ENCODE data around the gene LRP5.
A peak's percentile ranks its signal among the peaks of the same experiment; 100 is the strongest.

Gene LRP5

DNA sequence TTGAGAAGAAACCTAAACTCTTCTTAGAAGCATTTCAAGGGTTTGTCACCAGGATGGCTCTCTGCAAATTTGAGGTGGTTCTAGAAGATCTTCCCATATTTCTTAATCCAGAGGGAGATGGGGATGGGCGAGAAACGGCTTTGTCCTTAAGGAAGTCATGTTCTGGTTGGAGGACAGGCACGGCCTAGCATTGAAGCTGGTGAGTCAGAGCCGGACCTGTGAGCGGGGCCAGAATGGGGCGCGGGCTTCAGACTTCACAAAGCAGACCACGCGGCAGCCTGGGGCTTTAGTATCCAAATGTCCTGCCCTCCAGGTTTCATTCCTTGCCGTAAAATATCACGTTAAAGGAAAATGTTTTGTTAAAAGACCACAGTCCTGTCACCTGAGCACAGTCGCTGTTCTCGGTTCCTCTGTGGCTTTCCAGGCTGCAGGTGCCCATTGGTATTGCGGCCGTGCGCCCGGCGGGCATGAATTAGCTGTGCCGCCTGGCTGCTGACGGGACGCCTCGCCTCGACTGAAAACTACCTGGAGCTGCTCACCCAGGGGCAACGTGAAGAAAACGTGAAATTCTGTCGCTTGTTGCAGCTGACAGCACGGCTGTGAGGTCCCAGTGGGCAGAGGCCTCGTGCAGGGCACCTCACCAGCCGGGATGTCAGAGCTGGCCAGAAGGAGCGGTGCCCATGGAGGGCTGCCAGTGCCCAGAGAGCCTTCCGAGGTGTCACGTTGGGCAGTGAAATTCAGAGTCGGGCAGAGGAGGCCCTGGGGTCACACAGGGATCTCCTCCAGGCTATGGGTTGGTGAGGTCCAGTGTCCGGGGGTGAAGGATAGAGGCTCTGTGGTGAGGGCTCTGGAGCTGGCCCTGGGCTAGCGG is 59.0 kb downstream of the LRP5 start:
- no peak for DNase-seq (ENCODE audit: low read depth)

- DNase-seq (ENCODE audit: low read depth): no peak
Measured at GRCh38 chr11:68372114-68372513, 59.7 kb downstream of the LRP5 start.

DNA sequence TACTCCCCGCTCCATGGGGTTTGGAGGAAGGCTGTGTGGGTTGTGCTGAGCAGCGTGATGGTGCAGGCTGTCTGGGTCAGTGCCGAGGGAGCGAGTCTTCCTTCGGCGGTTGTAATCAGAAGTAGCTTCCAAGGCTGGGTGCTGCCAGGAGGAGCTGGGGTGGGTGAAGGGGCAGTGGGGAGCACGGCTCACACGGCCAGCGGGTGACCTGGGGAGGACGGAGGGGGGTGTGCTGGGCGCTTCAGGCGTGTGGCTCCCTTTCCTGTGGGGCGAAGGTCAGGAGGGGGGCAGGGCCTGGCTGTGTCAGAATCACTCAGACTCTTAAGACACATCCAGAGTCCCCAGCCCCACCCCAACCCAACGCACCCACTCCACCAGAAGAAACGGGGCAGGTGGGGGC is 60.2 kb downstream of the LRP5 start:
- DNase-seq (ENCODE audit: low read depth): no peak

DNA sequence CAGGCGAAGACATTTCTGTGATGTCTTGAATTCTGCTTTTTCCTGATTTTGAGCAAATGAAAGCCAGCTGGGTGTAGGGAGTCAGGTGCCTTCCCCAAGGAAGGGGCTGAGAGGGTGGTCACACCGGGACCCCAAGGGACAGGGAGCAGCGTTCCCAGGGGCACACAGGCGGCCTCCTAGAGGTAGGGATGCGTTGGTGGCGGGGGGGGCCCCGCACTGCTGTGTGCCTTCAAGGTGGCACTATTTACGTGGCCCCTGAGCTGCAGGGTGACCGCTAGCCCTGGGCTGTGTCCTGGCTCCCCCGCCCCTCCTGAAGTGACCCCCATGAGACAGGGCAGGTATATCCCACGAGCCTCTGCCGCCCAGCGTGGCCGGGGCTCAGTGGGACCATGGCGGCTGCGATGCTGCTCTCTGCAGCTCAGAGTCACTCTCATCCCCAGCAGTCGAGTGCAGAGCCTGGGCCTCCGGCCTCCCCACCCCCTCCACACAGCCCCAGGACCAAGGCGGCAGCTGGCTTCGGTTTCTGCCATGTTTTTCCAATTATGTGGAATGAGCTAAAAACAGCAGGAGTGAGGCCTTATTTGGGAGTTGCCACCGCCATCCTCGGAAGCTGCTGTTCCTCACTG is 60.9 kb downstream of the LRP5 start:
- DNase-seq (ENCODE audit: low read depth): no peak

GRCh38 chr11:68373815-68374501 is 61.6 kb downstream of the LRP5 start:
- DNase-seq (ENCODE audit: low read depth): no peak

- DNase-seq (ENCODE audit: low read depth): no peak
Measured at GRCh38 chr11:68374531-68374930, 62.1 kb downstream of the LRP5 start.

DNA sequence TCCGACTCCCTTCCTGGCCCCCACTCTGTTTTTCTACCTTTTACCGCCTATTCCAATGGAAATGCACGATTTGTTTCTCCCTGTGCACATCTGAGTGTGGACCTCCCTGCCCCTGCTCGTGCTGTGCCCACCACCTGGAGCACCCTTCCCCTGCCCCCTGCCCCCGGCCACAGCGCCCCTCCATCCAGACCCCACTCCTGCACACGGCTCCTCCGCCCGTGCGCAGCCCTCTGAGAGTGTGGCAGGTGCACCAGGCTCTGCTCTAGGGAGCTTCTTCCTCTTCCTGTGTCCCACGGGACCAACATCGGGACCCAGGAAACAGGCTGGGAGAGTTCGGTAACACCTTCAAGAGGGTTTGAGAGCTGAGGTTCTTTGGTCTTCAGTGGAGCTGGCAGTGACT is 62.9 kb downstream of the LRP5 start:
- no peak for DNase-seq (ENCODE audit: low read depth)

- no peak for DNase-seq (ENCODE audit: low read depth)
Measured at GRCh38 chr11:68375766-68376165, 63.4 kb downstream of the LRP5 start.

DNA sequence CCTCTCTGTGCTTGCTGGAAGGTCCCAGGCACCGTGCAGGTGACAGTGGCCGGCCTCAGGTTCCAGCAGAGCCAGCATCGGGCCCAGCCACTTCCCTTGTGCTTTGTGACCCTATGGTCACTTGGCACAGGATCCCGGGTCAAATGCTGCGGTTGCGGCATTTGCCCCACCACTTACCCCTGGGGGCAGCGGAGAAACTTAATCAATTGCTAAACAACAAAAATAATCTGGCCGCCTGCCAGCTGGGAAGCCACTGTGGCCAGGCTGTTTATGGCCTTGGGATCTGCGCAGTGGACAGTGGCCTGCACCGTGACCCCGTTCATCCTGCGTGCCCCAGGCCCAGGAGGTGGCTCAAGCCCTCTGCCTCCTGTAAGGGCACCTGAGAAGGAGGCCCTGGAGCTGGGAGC is 65.0 kb downstream of the LRP5 start:
- no peak for DNase-seq (ENCODE audit: low read depth)

- DNase-seq (ENCODE audit: low read depth): peak; percentile 49
Measured at GRCh38 chr11:68379206-68379605, 66.8 kb downstream of the LRP5 start.

GRCh38 chr11:68380786-68381622 is 68.6 kb downstream of the LRP5 start:
- DNase-seq (ENCODE audit: low read depth): no peak

DNA sequence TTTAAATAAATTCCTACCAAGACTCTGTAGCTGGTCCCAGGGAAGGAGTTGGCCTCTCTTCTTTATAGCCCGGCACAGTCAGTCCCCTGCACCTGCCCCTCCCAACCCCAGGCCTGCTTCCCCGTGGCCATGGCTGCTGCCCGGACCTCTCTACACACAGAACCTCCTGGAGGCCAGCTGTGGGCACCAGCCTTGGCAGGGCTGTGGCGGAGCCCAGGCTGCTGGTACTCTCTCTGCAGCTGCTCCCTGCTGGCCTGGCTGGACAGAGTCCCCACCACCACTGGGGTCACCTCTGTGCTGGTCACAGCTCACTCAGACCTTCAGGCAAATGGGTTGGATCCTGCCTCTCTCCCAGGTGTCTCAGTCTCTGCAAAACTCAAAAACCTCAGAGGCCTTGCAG is 69.3 kb downstream of the LRP5 start:
- no peak for DNase-seq (ENCODE audit: low read depth)

GRCh38 chr11:68382358-68382998 is 70.1 kb downstream of the LRP5 start:
- no peak for DNase-seq (ENCODE audit: low read depth)

DNA sequence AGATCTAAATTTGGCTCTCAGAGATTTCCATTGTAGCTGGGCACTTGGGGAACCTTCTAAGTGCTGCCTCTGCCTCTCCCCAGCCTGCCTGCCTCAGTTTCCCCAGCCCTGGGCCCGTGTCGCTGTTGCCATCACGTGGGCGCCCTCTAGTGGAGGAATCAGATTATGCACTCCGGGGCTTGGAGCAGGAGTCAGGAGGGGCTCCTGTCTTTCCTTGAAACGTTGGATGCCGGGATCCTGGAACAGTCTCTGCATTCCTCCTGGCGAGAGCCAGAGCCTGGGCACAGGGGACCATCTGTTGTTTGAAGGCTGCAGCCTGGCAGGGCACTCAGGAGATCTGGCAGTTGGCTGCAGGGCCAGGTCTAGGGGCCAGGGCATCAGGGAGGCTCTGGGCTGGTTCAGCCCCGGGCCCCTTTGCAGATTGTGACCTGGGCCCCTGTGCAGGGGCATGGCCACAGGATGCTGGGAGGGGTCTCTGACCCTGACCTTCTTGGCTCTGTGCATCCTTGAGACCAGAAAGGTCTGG is 71.6 kb downstream of the LRP5 start:
- no peak for DNase-seq (ENCODE audit: low read depth)

- DNase-seq (ENCODE audit: low read depth): no peak
Measured at GRCh38 chr11:68384530-68385081, 72.2 kb downstream of the LRP5 start.

DNA sequence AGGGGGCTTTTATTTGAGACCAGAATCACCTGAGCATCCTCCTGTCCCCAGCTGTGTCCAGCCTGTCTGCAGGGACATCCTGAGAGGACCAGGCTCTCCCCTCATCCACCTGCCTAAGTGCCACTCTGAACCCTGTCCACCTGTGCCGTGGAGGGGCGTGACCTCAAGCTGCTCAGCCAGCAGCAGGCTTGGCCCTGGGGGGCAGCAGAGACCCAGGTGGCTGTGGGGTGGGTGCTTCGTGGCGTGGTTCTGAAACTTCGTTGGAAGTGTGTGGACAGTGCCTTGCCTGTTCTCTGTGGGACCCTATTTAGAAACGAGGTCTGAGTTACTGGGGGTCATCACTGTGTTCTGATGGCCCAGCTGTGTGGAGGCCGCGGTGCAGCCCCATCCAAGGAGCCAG is 72.7 kb downstream of the LRP5 start:
- no peak for DNase-seq (ENCODE audit: low read depth)

DNA sequence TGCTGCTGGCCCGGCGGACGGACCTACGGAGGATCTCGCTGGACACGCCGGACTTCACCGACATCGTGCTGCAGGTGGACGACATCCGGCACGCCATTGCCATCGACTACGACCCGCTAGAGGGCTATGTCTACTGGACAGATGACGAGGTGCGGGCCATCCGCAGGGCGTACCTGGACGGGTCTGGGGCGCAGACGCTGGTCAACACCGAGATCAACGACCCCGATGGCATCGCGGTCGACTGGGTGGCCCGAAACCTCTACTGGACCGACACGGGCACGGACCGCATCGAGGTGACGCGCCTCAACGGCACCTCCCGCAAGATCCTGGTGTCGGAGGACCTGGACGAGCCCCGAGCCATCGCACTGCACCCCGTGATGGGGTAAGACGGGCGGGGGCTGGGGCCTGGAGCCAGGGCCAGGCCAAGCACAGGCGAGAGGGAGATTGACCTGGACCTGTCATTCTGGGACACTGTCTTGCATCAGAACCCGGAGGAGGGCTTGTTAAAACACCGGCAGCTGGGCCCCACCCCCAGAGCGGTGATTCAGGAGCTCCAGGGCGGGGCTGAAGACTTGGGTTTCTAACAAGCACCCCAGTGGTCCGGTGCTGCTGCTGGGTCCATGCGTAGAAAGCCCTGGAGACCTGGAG is 74.1 kb downstream of the LRP5 start:
- no peak for DNase-seq (ENCODE audit: low read depth)

DNA sequence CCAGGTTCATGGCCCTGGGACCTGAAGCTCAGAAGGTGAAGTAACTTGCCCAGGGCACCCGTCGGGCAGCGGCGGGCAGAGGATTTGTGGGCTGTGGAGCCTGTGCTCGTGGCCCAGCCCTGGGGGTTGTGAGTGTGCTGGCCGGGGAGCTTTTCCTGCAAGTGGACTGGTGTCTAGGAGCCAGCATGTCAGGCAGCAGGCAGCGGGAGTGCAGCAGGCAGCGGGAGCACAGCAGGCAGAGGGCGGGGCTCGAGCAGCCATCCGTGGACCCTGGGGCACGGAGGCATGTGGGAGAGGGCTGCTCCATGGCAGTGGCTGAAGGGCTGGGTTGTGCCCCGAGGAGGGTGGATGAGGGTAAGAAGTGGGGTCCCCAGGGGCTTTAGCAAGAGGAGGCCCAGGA is 75.4 kb downstream of the LRP5 start:
- DNase-seq (ENCODE audit: low read depth): no peak

DNA sequence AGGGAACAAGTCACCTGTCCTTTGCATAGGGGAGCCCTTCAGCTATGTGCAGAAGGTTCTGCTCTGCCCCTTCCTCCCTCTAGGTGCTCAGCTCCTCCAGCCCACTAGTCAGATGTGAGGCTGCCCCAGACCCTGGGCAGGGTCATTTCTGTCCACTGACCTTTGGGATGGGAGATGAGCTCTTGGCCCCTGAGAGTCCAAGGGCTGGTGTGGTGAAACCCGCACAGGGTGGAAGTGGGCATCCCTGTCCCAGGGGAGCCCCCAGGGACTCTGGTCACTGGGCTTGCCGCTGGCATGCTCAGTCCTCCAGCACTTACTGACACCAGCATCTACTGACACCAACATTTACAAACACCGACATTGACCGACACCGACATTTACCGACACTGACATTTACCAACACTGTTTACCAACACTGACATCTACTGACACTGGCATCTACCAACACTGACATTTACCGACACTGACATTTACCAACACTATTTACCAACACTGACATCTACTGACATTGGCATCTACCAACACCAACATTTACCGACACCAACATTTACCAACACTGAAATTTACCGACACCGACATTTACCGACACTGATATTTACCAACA is 76.3 kb downstream of the LRP5 start:
- DNase-seq (ENCODE audit: low read depth): no peak

DNA sequence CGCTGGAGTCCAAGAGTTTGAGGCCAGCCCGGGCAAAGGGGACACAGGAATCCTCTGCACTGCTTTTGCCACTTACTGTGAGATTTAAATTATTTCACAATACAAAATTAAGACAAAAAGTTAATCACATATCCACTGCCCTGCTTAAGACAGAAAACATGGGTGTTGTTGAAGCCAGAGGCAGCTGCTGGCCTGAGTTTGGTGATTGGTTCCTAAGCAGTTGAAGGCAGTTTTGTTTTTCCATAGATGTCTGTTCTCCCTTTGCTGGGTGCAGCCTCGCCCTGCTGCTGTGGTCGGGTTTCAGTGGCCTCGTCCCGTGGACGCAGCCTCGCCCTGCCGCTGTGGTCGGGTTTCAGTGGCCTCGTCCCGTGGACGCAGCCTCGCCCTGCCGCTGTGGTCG is 77.9 kb downstream of the LRP5 start:
- no peak for DNase-seq (ENCODE audit: low read depth)

All from CMK (cell line).